Measurements from ENCODE around the gene MAOB. TPM values are rescaled to one million over a fixed set of nuclear protein-coding genes. Genes with fewer than 3 reads are reported as not detected.

MAOB gene
- total RNA-seq, 1 experiment from 2014 or later: 0.74 TPM

DNA sequence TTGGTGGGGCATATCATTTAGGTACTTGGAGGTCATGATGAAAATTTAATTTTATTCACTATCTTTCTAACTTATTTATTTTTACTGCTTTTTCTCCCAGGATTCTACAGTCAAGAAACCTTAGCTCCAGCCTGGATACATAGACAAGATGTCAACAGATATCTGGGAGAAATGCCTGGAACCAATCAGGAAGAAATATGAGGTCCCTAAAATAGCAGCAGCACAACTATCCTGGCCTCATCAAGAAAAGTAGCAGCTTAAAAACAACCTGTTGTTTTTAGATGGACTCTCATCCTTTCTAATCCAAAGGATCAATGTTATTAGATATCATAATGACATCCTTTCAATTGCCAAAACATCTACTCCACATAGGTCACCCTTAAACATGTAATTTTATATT lies 54.5 kb downstream of the MAOB start:
- no peak overlapping the region for H3K4me3 Mint-ChIP-seq
- ChIA-PET POLR2A (no interaction called here), CTCF (no interaction called here)
- no peaks in the 10 kb centered on the region for H3K36me3 Mint-ChIP-seq
- H3K27me3 Mint-ChIP-seq (ENCODE audit: low read depth): no peaks in the 10 kb centered on the region
- DNase-seq (ENCODE audit: low spot score): no peak
- no peak for ATAC-seq
- TF ChIP-seq, protein P1, sequence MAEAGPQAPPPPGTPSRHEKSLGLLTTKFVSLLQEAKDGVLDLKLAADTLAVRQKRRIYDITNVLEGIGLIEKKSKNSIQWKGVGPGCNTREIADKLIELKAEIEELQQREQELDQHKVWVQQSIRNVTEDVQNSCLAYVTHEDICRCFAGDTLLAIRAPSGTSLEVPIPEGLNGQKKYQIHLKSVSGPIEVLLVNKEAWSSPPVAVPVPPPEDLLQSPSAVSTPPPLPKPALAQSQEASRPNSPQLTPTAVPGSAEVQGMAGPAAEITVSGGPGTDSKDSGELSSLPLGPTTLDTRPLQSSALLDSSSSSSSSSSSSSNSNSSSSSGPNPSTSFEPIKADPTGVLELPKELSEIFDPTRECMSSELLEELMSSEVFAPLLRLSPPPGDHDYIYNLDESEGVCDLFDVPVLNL (CRISPR knock-in tag; IDR thresholded peaks at IDR 0.05; ENCODE audit: borderline replicate concordance, low read depth): no peak
- TF ChIP-seq PREB (CRISPR knock-in tag; IDR thresholded peaks at IDR 0.05; ENCODE audit: borderline replicate concordance) (no peak), NFE2L1 (CRISPR knock-in tag; IDR thresholded peaks at IDR 0.05) (no peak), FOXP1 (CRISPR knock-in tag; IDR thresholded peaks at IDR 0.05; ENCODE audit: borderline replicate concordance) (no peak), ZNF512 (CRISPR knock-in tag; IDR thresholded peaks at IDR 0.05; ENCODE audit: borderline replicate concordance) (no peak), PRRX2 (CRISPR knock-in tag; IDR thresholded peaks at IDR 0.05) (no peak), JUN (CRISPR knock-in tag; IDR thresholded peaks at IDR 0.05) (no peak), GRHL2 (CRISPR knock-in tag; IDR thresholded peaks at IDR 0.05; ENCODE audit: insufficient replicate concordance, severe bottlenecking) (no peak), ETV6 (CRISPR knock-in tag; IDR thresholded peaks at IDR 0.05) (no peak), SP1 (CRISPR knock-in tag; conservative IDR thresholded peaks at IDR 0.05) (no peak), TEAD1 (CRISPR knock-in tag; IDR thresholded peaks at IDR 0.05) (no peak), ARID4B (CRISPR knock-in tag; IDR thresholded peaks at IDR 0.05; ENCODE audit: borderline replicate concordance) (no peak)
- TF ChIP-seq, protein P2, sequence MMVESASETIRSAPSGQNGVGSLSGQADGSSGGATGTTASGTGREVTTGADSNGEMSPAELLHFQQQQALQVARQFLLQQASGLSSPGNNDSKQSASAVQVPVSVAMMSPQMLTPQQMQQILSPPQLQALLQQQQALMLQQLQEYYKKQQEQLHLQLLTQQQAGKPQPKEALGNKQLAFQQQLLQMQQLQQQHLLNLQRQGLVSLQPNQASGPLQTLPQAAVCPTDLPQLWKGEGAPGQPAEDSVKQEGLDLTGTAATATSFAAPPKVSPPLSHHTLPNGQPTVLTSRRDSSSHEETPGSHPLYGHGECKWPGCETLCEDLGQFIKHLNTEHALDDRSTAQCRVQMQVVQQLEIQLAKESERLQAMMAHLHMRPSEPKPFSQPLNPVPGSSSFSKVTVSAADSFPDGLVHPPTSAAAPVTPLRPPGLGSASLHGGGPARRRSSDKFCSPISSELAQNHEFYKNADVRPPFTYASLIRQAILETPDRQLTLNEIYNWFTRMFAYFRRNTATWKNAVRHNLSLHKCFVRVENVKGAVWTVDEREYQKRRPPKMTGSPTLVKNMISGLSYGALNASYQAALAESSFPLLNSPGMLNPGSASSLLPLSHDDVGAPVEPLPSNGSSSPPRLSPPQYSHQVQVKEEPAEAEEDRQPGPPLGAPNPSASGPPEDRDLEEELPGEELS (CRISPR knock-in tag; IDR thresholded peaks at IDR 0.05): no peak
- H3K4me1 Mint-ChIP-seq: peaks cover 7% of the 10 kb centered on the region
- H3K27ac Mint-ChIP-seq: no peak overlapping the region
- no peaks in the 10 kb centered on the region for H3K9me3 Mint-ChIP-seq

DNA sequence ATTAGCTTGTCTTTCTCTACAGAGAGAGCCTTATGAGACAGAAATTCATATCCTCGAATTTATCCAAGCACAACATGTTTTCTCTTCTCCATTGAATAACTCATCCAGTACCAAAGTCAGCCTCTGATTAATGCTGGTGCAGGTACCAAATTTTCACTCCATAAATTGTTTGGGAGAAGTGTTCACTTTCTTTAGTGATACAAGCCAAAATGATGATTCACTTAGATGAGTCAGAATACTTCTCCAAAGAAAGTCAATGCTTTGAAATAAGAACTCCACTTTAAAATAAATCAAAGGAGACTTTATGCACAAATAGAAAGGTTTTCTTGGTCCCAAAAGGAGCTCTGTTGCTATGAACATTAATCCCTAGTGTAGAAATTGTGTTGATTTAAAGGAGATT lies 60.2 kb downstream of the MAOB start:
- H3K27ac Mint-ChIP-seq: no peak overlapping the region
- H3K27me3 Mint-ChIP-seq (ENCODE audit: low read depth): no peaks in the 10 kb centered on the region; the same call in 1 of the 2 replicates
- ATAC-seq (no peak), DNase-seq (ENCODE audit: low spot score) (no peak)
- ChIA-PET CTCF (no interaction called here), POLR2A (no interaction called here)
- H3K9me3 Mint-ChIP-seq: no peaks in the 10 kb centered on the region
- peaks cover 7% of the 10 kb centered on the region for H3K4me1 Mint-ChIP-seq
- no peaks in the 10 kb centered on the region for H3K36me3 Mint-ChIP-seq
- H3K4me3 Mint-ChIP-seq: no peak overlapping the region
- no peak for TF ChIP-seq ZNF232 (CRISPR knock-in tag; IDR thresholded peaks at IDR 0.05)
- TF ChIP-seq AFF4 (CRISPR knock-in tag; IDR thresholded peaks at IDR 0.05; ENCODE audit: borderline replicate concordance): no peak
- TF ChIP-seq, protein P3, sequence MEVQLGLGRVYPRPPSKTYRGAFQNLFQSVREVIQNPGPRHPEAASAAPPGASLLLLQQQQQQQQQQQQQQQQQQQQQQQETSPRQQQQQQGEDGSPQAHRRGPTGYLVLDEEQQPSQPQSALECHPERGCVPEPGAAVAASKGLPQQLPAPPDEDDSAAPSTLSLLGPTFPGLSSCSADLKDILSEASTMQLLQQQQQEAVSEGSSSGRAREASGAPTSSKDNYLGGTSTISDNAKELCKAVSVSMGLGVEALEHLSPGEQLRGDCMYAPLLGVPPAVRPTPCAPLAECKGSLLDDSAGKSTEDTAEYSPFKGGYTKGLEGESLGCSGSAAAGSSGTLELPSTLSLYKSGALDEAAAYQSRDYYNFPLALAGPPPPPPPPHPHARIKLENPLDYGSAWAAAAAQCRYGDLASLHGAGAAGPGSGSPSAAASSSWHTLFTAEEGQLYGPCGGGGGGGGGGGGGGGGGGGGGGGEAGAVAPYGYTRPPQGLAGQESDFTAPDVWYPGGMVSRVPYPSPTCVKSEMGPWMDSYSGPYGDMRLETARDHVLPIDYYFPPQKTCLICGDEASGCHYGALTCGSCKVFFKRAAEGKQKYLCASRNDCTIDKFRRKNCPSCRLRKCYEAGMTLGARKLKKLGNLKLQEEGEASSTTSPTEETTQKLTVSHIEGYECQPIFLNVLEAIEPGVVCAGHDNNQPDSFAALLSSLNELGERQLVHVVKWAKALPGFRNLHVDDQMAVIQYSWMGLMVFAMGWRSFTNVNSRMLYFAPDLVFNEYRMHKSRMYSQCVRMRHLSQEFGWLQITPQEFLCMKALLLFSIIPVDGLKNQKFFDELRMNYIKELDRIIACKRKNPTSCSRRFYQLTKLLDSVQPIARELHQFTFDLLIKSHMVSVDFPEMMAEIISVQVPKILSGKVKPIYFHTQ (CRISPR knock-in tag; IDR thresholded peaks at IDR 0.05): no peak
